Measurements from ENCODE around the gene CXXC5.

DNA sequence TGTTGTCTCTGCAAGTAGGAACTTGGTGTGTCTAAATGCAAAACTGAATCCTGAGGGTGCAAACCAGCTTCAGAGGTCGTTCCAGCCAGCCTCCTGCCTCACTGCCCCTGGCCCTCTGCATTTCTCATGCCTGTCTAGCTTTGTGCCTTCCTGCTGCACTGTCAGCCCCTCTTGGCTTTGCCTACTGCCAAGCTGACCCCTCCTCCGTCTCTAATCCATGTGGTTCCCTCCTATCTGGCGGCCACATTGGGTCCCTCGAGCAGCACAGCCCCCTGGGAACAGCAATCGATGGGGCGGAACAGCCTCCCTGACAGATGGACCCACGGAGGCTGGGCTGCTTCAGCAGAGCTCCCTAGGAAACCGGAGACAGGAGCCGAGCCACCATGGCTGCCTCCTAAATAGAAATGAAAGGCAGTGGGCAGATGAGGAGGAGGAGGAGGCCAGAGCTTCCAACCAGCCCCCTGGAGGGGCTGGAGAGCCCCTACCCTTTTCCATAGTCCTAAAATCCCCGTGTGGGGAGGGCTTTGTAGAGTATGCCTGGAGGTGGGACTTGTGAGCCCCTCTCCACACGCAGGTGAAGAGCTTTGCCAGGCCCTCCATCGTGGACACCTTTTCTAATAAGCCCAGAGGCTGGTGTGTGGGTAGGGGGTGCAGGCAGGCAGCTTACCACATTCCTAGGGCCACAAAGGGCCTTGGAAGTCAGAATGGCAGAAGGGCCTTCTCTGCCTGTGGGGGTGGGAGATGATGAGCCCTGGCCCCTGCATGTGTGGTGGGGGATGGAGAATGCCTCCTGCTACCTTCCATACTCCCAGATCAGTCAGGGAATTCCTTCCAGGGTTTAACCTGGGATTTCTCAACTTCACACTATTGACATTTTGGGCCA lies 9.2 kb upstream of the CXXC5 start:
- TF ChIP-seq, protein P1, sequence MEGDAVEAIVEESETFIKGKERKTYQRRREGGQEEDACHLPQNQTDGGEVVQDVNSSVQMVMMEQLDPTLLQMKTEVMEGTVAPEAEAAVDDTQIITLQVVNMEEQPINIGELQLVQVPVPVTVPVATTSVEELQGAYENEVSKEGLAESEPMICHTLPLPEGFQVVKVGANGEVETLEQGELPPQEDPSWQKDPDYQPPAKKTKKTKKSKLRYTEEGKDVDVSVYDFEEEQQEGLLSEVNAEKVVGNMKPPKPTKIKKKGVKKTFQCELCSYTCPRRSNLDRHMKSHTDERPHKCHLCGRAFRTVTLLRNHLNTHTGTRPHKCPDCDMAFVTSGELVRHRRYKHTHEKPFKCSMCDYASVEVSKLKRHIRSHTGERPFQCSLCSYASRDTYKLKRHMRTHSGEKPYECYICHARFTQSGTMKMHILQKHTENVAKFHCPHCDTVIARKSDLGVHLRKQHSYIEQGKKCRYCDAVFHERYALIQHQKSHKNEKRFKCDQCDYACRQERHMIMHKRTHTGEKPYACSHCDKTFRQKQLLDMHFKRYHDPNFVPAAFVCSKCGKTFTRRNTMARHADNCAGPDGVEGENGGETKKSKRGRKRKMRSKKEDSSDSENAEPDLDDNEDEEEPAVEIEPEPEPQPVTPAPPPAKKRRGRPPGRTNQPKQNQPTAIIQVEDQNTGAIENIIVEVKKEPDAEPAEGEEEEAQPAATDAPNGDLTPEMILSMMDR (IDR thresholded peaks at IDR 0.05): no peak
- TF ChIP-seq POLR2A (IDR thresholded peaks at IDR 0.05) (no peak), EP300 (IDR thresholded peaks at IDR 0.05) (no peak)
